T-helper 22 cell (primary cell): ENCODE data around the gene LEFTY1.
"Not testable (repeated sequence)": the region's sequence is repeated elsewhere in the genome, so short reads cannot be mapped to it uniquely, and the experiment has no call there.

Experiments
- DNase-seq: peaks from one replicate; pipeline ENCODE4 v3.0.0-alpha.2; 2020; ENCODE audit warnings: low read depth

Gene LEFTY1

DNA sequence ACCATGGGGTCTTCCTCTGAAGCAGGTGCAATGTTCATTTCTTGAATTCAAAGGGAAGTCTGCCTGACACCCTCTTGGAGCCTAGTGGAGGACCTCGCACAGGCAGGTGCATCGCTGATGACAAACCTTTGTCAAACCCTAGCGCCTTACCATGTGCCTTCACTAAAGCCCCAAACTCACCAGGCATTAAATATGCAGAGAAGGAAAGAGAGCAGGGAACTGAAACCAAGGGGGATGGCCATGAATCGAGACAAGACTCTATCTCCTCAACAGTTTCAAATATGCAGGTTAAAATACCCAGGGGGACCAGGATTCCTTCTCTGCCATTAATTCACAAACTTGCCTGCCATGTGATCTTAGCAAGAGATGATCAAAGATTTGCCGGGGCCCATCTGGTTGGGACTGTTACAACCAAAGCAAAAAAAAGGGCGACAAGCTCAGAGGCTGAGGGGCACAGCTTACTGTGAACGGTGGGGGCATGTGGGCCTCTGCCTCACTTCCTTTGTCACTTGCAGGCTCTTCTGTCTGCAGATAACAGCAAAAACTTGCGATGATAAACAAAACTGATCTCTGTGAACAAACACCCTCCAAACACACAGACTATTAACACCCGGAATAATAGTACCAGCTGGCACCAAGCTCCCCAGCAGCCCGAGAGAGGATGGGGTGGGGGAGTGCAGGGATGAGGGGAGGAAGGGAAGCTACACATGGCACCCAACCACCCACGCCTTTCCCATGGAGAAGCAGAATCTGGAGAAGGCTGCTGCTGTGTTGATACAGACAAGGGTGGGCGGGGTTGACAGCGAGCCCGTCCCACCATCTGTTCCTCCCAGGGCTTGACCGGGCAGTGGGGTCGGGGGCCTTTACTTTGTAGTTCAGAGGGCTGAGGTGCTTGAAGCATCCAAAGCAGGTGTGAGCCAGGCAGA, 40.7 kb downstream of the LEFTY1 start:
- DNase-seq, result no peak

DNA sequence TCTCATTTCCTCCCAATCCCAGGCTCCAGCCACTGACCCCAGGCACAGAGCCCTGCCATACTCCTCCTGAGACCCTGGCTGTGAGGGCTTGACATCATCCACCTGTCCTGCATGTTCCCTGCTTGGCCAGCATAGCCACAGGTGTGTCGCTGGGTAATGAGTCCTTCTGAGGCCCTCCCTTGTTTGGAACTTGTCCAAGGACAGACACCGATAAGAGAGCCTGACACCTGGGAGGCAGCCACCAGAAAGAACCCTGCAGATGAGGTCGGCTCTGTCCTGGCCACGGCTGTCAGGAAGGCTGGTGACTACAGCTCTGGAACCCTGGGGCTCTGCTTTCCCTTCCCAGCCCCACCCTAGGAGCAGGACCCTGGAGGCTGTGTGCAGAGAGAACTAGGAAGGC, 41.3 kb downstream of the LEFTY1 start:
- no peak for DNase-seq

DNA sequence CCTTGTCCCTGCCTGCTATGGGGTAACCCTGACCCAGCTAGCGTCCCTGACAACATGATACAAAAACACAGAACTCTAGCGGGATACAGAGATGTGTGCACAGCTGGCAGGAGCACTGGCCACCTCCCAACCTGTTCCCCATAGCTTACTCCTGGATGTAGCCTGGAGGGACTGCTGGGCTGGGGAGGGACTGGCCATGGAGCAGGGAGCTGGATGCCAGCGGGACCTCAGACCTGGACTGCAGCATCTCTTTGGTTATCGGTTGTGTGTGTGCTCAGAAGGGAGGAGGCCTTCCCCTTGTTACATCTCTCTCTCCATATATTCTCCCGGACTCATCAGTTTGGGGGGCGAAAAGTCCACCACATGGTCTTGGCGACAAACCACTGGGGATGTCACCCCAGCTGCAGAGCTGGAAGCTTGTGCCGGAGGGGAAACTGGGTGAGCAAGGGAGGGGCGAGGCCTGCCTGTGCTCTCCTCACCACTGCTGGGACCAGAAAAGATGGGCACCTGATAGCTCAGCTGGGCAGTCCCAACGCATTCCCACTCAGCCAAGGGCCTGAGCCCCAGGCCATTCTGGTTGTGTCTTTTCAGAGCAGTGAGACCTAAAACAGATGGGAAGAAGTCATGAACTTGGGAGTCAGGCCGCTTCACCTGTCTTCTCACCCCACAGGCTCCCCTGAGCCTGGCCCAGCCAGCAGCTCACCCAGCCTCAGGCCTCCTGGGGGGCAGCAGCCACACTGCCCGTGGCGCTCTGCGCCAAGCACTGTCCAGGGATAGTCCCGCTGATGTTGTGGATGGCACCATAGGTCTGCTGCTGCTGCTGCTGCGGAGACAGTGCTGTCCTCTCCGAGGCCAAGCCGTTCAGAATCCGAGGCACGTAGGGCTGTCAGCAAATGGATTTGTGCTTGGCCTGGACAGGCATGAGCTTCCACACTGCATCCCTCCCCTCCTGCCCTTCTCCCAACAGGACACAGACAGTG, 42.3 kb downstream of the LEFTY1 start:
- no peak for DNase-seq

DNA sequence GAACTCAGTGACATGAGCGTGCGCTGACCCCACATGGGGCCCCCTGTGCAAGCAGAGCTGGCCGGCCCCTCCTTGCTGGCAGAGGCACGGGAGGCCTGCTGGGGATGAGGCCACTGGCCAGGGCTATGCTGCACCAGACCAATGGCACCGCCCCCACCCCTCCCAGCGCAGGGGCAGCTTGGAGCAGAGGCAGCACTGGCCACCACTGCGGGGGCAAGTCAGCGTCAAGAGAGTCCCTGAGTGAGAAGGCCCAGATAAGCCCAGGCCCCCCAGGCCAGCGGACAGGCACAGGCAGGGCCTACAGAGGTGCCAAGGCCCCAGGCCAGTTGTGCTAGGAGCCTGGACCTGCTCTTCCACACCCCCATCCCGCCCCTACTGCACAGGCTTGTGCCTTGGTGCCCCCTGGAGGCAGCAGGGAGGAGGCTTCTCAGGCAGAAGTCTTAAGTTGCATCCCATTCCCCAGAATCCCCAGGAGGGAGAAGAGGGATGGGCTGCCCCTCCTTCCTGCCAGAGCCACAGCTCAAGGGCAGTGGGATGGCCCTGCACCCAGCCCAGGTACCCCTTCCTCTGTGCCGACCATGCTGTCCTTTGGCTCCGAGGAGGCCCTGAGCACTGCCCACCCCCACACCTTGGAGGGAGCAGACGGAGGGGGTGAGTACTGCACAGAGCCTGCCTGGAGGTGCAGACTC, 43.2 kb downstream of the LEFTY1 start:
- DNase-seq, result no peak

DNA sequence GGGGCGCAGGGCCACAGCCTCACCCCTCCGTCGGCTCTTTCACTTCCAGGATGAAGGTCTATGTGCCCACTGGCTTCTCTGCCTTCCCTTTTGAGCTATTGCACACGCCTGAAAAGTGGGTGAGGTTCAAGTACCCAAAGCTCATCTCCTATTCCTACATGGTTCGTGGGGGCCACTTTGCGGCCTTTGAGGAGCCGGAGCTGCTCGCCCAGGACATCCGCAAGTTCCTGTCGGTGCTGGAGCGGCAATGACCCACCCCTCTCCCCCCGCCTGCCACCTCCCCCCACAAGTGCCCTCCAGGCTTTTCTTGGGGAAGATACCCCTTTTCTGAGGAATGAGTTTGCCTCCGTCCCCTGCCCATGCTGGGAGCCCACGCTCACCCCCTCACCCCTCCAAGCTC, 43.8 kb downstream of the LEFTY1 start:
- no peak for DNase-seq

DNA sequence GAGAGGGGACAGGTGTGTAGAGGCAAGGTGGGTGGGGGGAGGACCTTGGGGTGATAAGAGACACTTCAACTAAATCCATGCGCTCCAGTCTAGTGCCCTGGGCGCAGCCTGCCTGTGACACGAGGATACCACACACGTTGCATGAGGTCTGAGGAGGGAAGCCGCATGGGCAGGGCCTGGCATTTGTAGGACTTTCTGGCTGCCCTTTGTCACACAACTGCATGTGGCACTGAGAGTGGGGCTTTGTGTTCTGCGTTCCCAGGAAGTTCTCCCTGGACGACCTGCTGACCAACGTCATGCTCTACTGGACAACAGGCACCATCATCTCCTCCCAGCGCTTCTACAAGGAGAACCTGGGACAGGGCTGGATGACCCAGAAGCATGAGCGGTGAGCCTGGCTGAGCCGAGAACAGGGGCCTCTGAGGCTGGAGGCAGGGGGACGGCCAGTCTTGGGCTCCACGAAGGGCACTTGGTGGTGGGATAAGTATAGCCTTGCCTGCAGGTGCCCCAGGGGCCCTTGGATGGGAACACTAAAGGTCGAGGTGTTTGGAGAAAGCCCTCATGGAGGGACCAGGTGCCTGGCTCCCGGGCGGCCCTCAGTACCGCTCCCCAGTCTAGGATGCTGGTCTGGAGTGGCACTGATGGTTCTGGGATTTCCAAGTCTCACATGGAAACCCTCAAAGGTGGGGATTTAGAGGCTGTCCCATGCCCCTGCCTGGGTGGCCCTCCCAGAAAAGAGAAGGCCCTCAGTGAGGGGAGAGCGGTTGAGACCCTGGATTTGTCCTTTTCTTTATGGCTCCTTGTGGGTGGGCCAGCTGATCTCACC, 44.5 kb downstream of the LEFTY1 start:
- DNase-seq, result no peak

DNA sequence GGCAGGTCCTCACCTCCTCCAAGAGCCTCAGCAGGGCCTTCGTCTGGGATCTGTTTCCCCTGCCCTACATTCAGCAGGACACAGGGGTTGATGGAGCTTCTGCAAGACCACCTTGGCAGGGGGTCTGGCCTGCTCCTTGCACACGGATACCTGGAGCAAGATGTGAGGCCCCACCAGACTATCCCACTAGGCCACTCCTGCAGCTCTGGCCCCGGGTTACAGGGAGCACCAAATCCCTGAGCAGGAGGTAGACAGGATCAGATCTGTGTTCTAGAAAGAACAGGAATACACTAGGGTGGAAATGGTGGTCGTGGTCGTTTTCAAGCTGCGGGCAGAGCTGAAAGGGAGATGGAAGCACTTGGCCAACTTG, 45.5 kb downstream of the LEFTY1 start:
- no peak for DNase-seq

DNA sequence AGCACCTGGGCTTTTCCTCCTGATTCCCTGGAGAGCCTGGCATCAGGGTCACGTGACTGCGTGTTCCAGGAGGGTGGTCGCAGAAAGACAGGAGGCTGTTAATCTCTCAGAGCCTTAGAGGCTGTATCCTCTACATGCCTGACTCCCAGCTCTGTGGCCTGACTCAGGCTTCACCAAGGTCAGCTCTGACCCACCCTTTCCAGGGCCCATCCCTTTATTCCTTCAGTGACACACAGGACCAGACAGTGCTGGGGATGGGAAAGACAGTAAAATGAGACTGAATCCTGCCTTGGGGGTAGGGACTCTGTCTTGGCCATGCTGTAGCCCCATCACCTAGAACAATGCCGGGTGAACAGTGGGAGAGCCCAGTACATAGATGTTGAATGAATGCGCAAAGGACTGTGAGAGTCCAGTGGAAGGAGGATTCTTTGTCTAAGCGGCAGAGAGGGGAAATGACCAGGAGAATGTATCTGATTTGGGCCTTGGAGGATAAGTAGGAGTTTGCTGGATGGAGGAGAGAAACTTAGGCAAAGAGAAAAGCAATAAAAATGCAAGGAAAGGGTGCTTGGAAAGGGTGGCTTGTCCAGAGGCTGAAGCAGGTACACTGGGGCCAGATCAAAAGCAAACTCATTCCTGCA, 46.0 kb downstream of the LEFTY1 start:
- no peak for DNase-seq

DNA sequence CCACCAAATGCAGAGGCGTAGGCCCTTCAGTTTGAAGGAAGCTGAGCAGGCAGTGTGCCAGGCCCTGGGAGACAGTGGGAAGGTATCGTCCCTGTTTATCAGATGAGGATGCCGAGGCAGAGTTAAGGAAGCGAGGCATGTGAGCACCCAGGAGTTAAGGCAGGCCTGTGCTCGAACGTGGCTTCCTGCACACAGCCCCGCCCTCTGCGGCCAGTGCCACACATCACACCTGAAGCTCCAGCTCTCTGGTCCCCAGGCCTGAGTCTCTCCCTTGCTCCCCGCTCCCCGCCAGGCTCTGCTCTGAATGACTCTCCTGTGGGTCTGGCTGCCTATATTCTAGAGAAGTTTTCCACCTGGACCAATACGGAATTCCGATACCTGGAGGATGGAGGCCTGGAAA, 46.9 kb downstream of the LEFTY1 start:
- DNase-seq, result no peak

DNA sequence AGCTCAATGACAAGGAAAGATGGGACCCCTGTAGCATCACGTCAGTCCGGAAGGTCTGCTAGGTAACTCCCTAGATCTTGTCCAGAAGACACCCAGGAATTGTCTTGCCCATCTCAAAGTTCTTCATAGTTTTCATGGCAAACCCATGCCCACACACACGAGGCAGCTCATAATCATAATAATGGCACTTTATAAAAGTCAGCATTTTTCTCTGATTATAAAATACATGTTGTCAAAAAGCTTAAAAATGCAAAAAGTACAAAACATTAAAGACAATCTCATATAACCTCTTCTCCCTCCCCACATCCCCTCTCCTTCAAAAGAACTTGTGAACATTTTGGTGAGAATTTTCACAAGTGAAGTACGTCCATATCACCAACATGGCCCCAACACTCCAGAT, 48.2 kb downstream of the LEFTY1 start:
- DNase-seq, result no peak

DNA sequence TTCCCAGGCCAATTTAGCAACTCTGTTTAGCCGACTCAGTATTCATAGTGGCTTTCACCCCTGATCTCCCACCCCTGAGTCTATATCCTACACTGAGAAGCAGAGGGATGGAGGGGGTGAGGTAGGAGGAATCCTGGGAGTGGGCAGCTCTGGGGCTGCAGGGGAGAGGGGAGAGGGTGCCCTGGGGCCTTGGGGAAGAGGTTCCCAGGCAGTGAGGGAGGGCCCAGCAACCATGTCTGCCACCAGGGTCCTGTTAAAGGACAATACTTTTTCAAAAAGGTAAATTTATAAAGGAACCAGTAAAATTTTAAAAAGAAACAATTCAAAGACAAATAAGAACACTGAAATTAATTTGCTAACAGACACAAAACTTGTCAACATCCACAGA, 48.7 kb downstream of the LEFTY1 start:
- no peak for DNase-seq

DNA sequence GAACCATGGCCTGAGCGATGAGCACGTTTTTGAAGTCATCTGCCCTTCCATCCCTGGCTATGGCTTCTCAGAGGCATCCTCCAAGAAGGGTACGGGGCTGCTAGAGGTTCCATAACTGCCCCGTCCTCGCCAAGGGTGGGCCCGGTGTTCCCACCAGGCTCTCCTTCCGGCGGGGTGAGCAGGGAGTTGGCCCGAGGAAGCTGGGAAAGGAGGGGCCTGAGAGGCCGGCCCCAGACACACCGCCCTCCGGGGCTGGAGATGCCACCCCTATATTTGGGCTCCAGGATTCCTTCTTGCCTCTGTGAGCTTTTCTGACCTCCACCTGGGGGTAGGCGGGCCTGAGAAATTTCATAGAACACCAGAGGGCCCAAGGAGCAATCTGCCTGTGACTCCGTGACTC, 50.2 kb downstream of the LEFTY1 start:
- no peak for DNase-seq

DNA sequence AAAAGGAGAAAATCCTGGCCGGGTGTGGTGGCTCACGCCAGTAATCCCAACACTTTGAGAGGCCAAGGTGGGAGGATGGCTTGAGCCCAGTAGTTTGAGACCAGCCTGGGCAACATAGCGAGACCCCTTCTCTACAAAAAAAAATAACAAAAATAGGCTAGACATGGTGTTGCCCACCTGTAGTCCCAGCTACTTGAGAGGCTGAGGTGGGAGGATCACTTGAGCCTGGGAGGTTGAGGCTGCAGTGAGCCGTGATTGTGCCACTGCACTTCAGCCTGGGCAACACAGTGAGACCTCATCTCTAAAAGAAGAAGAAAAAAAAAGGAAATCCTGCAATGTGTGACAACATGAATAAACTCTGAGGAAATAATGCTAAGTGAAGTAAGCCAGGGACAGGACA, 52.6 kb downstream of the LEFTY1 start:
- DNase-seq, result not testable (repeated sequence)
